Measurements from ENCODE around the gene VPS13D.

The VPS13D gene

GRCh38 chr1:12229835-12230548 lies at the start of gene VPS13D:
Gene VPS13D (plus strand): TSS chr1:12230030. CDS start chr1:12234267, 4,237 bp downstream.
- DNase-seq, result peak; percentile 86

GRCh38 chr1:12180315-12180714 lies 49.5 kb upstream of the VPS13D start:
- DNase-seq, result no peak

DNA sequence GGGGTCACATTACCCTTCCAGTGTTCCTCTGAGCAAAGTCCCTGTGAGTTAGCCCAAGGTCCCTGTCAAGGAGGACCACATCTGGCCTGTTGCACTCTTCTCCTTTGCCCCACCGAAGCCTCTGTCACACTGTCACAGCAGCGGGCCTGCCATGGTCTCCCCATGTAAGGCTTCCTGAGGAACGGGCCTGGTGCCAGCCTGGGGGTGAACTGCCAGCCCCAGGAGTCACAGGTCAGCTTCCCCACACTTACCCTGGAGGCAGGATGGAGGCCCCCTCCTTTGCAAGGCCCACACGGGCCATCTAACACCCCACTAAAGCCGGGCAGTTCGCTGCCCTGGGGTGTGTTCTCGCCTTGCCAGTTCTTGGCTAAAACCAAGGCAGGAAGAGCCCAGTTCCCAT lies 48.9 kb upstream of the VPS13D start:
- DNase-seq, result no peak

- DNase-seq, result no peak
Observed at GRCh38 chr1:12181568-12181967, 48.3 kb upstream of the VPS13D start.

DNA sequence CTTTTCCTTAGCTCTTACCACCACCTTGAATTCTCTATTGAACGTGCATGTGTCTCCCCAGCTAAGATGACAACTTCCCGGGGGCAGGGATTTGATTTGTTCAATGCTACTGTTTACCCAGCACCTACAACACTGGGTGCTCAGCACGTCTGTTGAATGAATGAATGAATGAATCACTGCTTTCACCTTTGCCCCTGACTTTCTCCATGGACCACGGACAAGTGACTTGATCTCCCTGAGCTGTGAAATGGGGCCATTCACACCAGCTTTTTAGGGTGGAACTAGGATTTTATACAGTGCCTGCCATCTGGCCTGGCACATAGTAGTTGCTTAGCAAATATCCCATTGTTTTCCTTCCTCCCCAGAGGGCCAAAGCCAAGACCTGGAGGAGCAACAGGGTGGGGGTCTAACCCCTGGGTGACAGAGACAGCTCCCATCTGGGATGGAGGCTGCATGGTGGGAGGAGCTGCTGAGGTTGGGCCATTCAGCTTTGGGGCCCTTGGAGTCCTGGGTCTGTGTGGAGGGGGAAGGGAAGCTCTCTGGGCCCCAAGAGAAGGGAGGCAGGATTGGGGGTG lies 47.3 kb upstream of the VPS13D start:
- DNase-seq, result no peak

GRCh38 chr1:12183095-12183794 lies 46.6 kb upstream of the VPS13D start:
- DNase-seq, result no peak

- DNase-seq, result no peak
Observed at GRCh38 chr1:12184008-12184681, 45.7 kb upstream of the VPS13D start.

DNA sequence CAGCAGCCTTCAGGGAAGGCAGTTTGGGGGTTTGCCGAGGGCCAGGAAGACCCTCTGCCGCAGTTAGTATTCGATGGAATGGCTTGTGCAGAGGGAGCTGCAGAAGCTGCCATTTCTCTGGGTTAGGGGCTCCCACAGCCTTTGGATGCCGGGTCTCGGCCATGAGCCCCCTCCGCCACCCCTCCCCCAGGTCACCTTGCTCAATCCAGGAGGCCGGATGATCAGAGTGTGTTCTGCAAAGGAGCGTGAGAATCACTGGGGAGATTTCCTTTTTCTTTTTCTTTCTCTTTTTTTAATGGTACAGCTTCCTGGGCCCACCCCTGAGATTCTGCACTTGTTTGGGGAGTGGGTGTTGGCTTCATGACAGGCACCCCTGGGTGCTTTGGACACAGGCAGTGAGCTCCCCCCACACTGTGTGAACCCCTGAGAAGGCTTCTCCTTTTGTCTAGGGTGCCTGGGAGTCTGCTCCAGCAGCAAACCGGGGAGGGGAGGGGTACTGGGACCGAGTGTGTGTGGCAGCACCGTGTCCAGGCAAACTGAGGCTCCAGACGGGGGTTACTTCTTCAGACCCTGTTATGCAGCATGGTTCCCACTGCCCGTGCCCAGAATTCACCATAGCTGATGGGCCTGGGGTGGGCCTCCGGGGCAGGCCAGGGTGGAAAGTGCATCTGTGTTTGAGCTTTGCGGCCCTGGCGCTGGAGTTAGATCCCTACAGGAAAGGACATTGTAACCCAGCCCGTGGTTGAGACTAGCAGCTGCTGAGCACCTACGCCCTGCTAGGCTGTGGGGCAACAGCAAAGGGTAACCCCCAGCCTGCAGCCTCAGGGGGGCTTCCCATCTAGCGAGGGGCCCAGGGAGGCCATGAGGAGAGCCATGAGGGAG lies 44.6 kb upstream of the VPS13D start:
- DNase-seq, result no peak

- DNase-seq, result no peak
Observed at GRCh38 chr1:12185918-12186678, 43.7 kb upstream of the VPS13D start.

- DNase-seq, result no peak
Observed at GRCh38 chr1:12186679-12186985, 43.2 kb upstream of the VPS13D start.

GRCh38 chr1:12188115-12188514 lies 41.7 kb upstream of the VPS13D start:
- no peak for DNase-seq

DNA sequence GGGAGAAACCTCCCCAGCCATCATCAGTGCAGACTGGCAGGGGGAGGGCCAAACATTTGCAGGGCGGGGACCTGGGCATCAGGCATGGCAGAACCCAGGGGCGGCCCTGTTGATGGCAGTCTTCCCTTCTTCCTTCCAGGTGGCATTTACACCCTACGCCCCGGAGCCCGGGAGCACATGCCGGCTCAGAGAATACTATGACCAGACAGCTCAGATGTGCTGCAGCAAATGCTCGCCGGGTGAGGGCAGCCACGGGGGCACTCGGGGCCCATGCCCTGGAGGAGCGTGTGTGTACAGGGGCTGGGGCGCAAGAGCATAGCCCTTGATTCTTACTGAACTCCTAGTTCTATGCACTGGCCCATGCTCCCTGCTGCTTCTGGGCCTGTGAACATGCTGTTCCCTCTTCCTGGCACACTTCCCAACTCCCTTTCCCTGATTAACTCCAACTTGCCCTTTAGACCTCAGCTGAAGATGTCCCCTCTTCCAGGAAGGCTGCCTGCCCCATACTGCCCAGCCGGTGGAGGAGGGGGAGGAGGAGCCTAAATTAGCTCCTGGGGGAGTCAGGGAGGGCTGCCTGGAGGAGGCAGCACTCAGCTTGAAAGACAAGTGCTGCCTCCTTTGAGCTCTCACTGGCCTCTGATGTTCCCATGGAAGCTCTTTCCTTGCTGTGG lies 41.0 kb upstream of the VPS13D start:
- no peak for DNase-seq

DNA sequence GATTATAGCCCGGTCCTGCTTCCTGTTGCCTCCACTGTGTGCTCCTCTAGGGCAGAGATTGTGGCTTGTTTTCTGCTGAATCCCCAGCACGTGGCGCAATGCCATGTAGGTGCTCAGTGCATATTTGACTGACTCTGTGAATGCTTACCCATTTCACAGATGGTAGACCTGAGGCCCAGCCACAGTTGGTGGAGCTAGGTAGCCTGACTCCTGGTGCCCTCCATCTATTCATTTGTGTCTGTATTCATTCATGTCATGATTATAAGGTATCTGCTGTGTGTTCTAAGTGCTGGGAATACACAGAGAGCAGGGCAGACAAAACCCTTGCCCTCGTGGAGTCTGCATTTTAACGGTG lies 40.5 kb upstream of the VPS13D start:
- DNase-seq, result no peak

DNA sequence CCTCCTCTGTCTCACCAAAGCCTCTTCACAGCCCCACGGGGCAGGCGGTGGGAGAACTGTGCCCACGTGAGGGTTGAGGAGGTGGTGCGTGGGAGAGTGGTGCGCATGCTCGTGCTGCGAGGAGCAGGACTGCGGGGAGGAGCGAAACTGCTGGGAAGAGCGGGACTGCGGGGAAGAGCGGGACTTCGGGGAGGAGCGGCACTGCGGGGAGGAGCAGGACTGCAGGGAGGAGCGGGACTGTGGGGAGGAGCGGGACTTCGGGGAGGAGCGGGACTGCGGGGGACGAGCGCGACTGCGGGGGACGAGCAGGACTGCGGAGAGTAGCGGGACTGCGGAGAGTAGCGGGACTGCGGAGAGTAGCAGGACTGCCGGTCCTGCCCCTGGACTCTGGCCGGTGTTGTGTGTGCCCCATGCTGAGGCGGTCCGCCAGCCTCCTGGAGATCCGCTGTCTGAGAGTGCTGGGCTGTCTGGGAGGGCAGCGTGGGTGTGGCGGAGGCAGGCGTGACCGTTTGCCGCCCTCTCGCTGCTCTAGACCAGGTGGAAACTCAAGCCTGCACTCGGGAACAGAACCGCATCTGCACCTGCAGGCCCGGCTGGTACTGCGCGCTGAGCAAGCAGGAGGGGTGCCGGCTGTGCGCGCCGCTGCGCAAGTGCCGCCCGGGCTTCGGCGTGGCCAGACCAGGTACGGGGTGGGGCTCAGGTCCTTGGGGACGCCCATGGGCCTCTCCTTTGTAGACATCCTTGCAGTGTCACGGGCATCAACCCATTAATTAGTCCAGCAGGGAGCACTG lies 38.4 kb upstream of the VPS13D start:
- no peak for DNase-seq

GRCh38 chr1:12194666-12195216 lies 35.1 kb upstream of the VPS13D start:
- DNase-seq, result no peak

GRCh38 chr1:12195416-12195815 lies 34.4 kb upstream of the VPS13D start:
- DNase-seq, result no peak

DNA sequence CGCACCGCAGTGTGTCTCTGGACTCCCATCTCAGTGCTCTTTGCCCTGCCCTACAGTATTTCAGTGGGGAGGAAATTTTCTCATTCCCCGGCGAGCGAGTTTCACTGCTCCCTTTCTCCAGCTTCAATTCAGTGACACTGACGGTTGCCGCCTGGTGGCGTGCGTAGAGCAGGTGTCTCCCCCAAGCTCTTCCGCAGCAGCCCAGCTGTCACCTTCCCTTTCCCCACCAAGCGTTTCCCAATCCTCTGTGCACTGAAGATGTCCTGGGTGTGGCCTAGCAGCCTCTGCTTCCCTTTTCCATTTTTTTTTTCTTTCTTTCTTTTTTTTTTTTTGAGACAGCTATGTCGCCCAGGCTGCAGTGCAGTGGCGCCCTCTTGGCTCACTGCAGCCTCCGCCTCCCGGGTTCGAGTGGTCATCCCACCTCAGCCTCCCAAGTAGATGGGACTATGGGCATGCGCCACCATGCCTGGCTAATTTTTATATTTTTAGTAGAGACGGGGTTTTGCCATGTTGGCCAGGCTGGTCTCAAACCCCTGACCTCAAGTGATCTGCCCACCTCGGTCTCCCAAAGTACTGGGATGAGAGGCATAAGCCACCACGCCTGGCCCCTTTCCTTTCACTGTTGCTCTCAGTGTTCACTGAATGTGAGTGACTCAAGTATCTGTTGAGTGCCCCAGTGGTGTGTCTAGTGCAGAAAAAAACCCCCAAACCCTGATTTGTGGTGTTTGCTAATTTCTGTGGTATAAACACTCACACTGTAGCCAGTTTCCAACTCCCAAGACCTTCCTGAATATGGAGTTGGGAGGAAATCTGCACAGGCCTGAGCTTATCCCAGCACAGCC lies 33.0 kb upstream of the VPS13D start:
- no peak for DNase-seq

DNA sequence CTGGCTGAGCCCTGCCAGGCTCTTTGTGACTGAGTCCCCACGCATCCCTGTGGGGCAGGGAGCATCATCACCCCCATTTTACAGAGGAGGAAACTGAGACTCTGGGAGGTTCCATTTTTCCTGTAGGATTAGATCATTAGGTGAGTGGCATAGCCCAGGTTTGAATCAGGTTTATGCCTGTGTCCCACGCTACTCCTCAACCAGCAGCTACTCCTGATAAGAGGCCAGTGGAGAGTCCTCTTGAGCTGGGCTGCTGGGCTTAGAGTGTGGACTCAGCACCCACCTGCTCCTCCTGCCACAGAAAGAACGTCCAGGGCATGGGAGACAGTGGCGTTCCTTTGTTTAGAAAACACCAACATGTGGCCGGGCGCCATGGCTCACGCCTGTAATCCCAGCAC lies 32.3 kb upstream of the VPS13D start:
- no peak for DNase-seq

DNA sequence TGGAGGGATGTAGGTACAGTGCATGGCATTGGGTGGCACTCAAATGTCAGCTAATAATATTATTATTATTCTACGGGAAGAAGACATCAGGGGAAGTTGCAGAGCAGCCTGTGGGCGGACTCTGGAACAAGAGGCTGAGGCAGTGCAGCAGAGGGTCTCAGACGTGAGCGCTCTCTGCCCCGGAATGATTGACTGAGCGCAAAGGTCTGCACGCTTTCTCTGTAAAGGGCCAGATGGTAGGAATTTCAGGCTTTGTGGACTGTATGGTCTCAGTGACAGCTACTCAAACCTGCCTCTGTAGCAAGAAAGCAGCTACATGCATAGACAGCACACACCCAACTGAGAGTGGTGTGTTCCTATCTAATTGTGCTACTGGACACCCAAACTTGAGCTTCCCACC lies 29.6 kb upstream of the VPS13D start:
- no peak for DNase-seq

Data from CD4-positive, alpha-beta T cell treated with Interleukin-10 for 1 hour (primary cell).